ENCODE data around the gene ECT2L.

Gene ECT2L

DNA sequence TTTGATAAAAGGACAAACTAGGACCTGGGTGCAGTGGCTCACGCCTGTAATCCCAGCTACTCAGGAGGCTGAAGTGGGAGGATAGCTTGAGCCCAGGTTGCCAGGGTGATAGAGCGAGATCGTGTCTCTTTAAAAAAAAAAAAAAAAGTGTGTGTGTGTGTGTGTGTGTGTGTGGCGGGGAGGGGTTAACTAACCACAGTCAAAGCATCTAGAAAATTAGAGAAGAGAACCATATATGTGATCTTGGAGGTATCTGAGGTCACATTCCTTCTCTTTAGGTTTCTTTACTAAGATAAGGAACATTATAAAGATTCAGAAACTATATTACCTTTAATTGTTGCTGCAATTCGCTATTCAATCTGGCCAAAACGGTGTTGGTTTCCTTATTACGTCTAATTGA, 111.3 kb downstream of the ECT2L start:
- Histone ChIP-seq H3K4me2 (ENCODE audit: low read depth, low read length, poor library complexity, severe bottlenecking) (no peak overlapping the region), H3K79me2 (ENCODE audit: insufficient read depth, low read length) (no peaks in the 10 kb centered on the region), H3K9ac (ENCODE audit: low read length) (no peak overlapping the region), H3K4me3 (ENCODE audit: insufficient read depth, low read length, poor library complexity, severe bottlenecking) (no peak overlapping the region), H3K27ac (ENCODE audit: low read depth, low read length) (no peak overlapping the region), H2AFZ (ENCODE audit: low read depth, low read length, severe bottlenecking) (no peak overlapping the region), H3K36me3 (ENCODE audit: low read length) (0 out of 2 replicates have a peak, but pooled peaks cover 7% of the 10 kb centered on the region), H3K9me3 (ENCODE audit: insufficient read depth, low read length) (no peaks in the 10 kb centered on the region), H3F3A (ENCODE audit: insufficient read depth) (no peaks in the 10 kb centered on the region), H3K27me3 (ENCODE audit: low read length) (no peaks in the 10 kb centered on the region), H3K9me2 (replicated peaks; ENCODE audit: insufficient read depth, low read length) (no peaks in the 10 kb centered on the region), H4K20me1 (ENCODE audit: low read depth, low read length) (no peaks in the 10 kb centered on the region)
- TF ChIP-seq CTCF (IDR thresholded peaks at IDR 0.05; ENCODE audit: insufficient read depth, low read length, poor library complexity, severe bottlenecking) (no peak), EZH2phosphoT487 (conservative IDR thresholded peaks at IDR 0.05; ENCODE audit: low read length) (no peak)

DNA sequence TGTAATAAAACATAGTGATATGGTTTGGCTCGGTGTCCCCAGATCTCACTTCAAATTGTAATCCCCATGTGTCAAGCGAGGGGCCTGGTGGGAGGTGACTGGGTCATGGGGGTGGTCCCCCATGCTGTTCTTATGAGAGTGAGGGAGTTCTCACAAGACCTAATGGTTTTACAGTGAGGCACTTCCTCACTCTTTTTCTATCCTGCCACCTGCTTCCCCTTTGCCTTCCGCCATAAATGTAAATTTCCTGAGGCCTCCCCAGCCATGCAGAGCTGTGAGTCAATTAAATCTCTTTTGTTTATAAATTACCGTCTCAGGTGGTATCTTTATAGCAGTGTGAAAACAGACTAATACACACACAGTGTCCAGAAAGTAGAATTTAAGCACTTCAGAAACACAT, 113.6 kb downstream of the ECT2L start:
- no peak for TF ChIP-seq CTCF (IDR thresholded peaks at IDR 0.05; ENCODE audit: insufficient read depth, low read length, poor library complexity, severe bottlenecking)
- TF ChIP-seq EZH2phosphoT487 (conservative IDR thresholded peaks at IDR 0.05; ENCODE audit: low read length), result no peak
- Histone ChIP-seq H3F3A (ENCODE audit: insufficient read depth) (no peaks in the 10 kb centered on the region), H3K9me2 (replicated peaks; ENCODE audit: insufficient read depth, low read length) (no peaks in the 10 kb centered on the region), H2AFZ (ENCODE audit: low read depth, low read length, severe bottlenecking) (no peak overlapping the region), H3K9me3 (ENCODE audit: insufficient read depth, low read length) (no peaks in the 10 kb centered on the region), H3K4me3 (ENCODE audit: insufficient read depth, low read length, poor library complexity, severe bottlenecking) (no peak overlapping the region), H3K27me3 (ENCODE audit: low read length) (no peaks in the 10 kb centered on the region), H3K9ac (ENCODE audit: low read length) (no peak overlapping the region), H3K79me2 (ENCODE audit: insufficient read depth, low read length) (no peaks in the 10 kb centered on the region), H3K27ac (ENCODE audit: low read depth, low read length) (no peak overlapping the region), H4K20me1 (ENCODE audit: low read depth, low read length) (no peaks in the 10 kb centered on the region), H3K4me2 (ENCODE audit: low read depth, low read length, poor library complexity, severe bottlenecking) (no peak overlapping the region), H3K36me3 (ENCODE audit: low read length) (0 out of 2 replicates have a peak, but pooled peaks cover 3% of the 10 kb centered on the region)

DNA sequence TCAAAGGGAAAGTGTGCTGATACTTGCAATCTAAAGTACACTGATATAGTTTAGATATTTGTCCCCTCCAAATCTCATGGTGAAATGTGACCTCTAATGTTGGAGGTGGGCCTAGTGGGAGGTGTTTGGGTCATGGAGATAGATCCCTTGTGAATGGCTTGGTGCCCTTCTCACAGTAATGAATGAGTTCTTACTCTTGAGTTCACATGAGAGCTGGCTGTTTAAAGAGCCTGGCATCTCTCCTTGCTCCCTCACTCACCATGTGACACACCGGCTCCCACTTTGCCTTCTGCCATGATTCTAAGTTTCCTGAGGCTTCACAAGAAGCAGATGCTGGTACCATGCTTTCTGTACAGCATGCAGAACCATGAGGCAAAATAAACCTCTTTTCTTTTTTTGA, 114.1 kb downstream of the ECT2L start:
- H3K9me3 ChIP-seq (ENCODE audit: insufficient read depth, low read length), result no peaks in the 10 kb centered on the region
- TF ChIP-seq CTCF (IDR thresholded peaks at IDR 0.05; ENCODE audit: insufficient read depth, low read length, poor library complexity, severe bottlenecking) (no peak), EZH2phosphoT487 (conservative IDR thresholded peaks at IDR 0.05; ENCODE audit: low read length) (no peak)
- no peak overlapping the region for H3K9ac ChIP-seq (ENCODE audit: low read length)
- no peak overlapping the region for H3K4me3 ChIP-seq (ENCODE audit: insufficient read depth, low read length, poor library complexity, severe bottlenecking)
- H3K9me2 ChIP-seq (replicated peaks; ENCODE audit: insufficient read depth, low read length), result no peaks in the 10 kb centered on the region
- H3F3A ChIP-seq (ENCODE audit: insufficient read depth), result no peaks in the 10 kb centered on the region
- H3K36me3 ChIP-seq (ENCODE audit: low read length), result 0 out of 2 replicates have a peak, but pooled peaks cover 3% of the 10 kb centered on the region
- no peaks in the 10 kb centered on the region for H3K27me3 ChIP-seq (ENCODE audit: low read length)
- no peaks in the 10 kb centered on the region for H3K79me2 ChIP-seq (ENCODE audit: insufficient read depth, low read length)
- H3K27ac ChIP-seq (ENCODE audit: low read depth, low read length), result no peak overlapping the region
- no peak overlapping the region for H3K4me2 ChIP-seq (ENCODE audit: low read depth, low read length, poor library complexity, severe bottlenecking)
- H2AFZ ChIP-seq (ENCODE audit: low read depth, low read length, severe bottlenecking), result no peak overlapping the region
- no peaks in the 10 kb centered on the region for H4K20me1 ChIP-seq (ENCODE audit: low read depth, low read length)
